GM10266 (cell line): ENCODE data around the gene CAPN8.

ENCODE experiments used
- DNase-seq: peaks from one replicate; pipeline ENCODE4 v3.0.0; 2012; ENCODE audit errors: extremely low spot score
- TF ChIP-seq, protein P1 (sequence below): IDR thresholded peaks from 2 replicates; pipeline ENCODE4 v1.5.1; 2012; ENCODE audit warnings: mild to moderate bottlenecking, low read depth; ENCODE audit not compliant: control insufficient read depth, insufficient read depth; ENCODE audit errors: missing control alignments

CAPN8 gene

DNA sequence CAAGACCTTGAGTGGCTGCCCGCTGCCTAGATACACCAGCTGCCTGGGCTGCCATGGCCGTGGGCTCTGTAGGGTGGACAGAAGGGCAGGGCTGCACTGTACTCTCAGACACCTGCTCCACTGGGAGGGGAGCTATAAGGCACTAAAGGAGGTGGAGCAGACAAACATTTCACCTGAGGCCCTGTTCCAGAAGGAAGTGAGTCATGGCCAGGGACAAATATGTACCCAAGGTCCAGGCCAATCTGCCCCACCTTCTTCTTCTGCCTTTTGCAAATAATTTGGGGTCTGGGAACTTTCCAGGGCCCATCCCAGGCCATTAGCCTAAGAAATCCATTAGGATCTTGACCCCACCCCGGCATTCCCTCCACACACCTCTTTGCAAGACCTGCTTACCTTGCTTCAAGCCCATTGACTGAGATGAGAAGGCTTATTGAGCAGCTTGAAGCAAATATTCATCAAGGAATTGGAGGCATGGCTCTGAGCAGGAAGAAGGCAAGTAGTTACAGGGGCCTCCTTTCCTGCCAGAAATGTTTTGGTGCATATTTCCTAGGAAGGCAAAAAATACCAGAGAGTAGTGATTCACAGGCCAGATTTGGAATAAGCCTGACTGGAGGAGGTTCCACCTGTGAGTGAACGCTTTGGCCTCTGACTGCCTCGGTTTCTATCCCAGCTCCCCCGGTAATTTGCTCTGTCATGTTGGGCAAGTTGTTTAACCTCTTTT, at the start of gene CAPN8:
Gene CAPN8 (minus strand): TSS at position 110 of the 721 bp plus-strand sequence. CDS start 55 bp downstream, at position 55.
- DNase-seq: no peak
- TF ChIP-seq, protein P1, sequence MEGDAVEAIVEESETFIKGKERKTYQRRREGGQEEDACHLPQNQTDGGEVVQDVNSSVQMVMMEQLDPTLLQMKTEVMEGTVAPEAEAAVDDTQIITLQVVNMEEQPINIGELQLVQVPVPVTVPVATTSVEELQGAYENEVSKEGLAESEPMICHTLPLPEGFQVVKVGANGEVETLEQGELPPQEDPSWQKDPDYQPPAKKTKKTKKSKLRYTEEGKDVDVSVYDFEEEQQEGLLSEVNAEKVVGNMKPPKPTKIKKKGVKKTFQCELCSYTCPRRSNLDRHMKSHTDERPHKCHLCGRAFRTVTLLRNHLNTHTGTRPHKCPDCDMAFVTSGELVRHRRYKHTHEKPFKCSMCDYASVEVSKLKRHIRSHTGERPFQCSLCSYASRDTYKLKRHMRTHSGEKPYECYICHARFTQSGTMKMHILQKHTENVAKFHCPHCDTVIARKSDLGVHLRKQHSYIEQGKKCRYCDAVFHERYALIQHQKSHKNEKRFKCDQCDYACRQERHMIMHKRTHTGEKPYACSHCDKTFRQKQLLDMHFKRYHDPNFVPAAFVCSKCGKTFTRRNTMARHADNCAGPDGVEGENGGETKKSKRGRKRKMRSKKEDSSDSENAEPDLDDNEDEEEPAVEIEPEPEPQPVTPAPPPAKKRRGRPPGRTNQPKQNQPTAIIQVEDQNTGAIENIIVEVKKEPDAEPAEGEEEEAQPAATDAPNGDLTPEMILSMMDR: no peak

DNA sequence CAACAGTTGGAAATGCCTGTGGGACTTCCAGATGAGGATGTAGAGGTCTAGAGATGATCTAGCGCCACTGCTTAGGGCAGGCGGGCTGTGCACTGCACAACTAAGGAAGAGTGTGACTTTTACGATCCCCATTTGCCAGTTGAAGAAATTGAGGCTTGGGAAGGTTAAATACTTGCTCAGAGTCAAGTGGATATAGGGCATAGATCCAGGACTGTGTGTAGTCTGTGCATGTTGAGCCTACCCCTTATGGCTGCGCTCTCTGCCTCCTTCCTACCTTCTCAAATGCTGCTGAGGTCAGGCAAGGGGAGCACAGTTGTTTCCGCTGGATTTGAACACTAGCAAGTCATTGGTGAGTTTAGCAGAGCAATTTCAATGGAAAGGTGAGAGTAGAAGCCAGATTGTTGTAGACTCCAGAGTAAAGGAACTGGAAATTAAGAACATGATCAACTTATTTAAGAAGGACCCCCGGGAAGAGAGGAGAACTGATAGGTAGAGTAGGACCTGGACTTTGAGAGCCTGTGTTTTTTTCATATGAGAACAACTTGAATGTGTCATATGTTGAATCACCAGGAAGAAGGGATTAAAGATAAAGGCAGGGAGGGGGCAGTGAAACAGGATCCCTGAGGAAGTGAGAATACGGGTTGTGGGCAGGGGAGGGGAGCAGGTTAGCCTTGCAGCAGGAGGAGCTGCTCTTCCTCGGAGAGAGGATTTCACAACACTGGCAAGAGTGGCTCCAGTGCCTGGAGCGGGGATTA, 49.5 kb upstream of the CAPN8 start:
- TF ChIP-seq, protein P1: no peak
- DNase-seq: no peak

DNA sequence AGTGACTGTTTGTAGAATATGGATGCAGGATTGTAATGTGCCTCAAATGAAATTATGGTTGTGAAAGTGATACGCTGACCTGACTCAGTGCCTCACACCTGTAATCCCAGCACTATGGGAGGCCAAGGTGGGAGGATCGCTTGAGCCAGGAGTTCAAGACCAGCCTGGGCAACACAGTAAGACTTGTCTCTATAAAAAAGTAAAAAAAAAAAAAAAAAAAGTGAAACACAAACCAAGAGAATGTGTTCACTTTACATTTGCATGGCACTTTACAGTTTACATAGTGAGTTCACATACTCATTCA, 48.9 kb upstream of the CAPN8 start:
- DNase-seq: no peak
- TF ChIP-seq, protein P1: no peak

DNA sequence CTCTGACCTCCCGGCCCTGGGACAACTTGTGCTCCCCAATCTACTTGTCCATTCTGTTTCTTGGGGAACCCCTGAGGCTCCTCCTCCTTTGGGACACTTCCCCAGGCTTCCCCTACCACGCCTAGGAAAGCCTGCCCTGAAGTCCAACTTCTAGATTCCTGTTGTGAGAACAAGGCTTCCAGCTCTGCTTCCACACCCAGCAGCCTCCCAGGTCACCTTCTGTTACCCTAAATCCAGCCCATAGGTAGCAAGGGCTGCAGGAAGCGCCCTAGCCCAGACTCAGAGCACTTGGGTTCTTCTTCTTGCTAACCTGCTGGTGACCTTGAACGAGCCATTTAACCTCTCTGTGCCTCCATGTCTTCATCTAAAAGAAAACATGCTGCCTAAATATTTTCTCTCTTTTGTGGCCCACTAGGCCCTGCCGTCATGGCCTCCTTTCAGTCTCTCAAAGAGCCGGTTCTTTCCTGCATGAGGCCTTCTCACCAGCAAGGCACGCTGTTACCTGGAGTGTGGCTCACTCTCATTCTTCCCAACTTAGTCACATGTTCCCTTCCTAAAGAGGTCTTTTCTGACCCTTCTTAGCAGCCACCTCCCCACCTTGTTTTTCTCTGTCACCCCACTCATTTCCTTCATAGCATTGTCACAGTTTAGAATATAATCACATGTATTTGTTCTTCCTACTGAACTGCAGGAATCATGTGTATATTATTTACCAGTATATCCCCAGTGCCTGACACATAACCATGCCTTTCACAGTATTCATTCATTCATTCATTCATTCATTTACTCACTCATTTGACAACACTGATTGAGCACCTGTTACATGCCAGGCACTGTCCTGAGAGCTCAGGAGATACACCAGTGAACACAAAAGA, 48.3 kb upstream of the CAPN8 start:
- no peak for DNase-seq
- TF ChIP-seq, protein P1: no peak

DNA sequence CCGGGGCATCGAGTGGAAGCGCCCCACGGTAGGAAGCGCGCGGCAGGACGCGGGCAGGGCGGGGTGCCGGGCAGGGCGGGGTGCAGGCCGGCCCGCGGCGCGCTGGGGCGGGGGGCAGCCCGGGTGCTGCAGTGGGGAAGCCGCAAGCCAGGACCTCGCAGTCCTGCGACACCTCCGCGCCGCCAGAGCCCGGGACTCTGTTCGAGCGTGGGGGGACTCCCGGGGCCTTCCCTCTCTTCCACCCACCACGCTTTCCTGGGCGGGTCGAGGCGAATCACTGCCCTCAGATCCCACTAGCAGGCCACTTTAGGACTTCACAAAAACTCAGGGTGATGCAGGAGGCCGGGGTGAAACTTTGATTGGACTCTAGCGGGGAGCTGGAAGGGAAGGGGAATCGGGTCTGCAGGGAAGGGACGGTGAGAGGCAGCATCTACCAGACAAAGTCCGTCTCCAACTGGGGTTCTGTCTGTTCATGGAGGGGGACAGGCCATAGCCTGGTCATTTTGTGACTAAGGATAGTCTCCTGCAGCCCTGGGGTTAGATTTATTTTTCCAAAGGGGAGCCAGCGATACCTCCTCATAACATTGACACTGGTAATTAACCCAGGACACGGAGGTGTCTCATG, 47.5 kb upstream of the CAPN8 start:
- TF ChIP-seq, protein P1: no peak
- DNase-seq: peak; percentile 38

DNA sequence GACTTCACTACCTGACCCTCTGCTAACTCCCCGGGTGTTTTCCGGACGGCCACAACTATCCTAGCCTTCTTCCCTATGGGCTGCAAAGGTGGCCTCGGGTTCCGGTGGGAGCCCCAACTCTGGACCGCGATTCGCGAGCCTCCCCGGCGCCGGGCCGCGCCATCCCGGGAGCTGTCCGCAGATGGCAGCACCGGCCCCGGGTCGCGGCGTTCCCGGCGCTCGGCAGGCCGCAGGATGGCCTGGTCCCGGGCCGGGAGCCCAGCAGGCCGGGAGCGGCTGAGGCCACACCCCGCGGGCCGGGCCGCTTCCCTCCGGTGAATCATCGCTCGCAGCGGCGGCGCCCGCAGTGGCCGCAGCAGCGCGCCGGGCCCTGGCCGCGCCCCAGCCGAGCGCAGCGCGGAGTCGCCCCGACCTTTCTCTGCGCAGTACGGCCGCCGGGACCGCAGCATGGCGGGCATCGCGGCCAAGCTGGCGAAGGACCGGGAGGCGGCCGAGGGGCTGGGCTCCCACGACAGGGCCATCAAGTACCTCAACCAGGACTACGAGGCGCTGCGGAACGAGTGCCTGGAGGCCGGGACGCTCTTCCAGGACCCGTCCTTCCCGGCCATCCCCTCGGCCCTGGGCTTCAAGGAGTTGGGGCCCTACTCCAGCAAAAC, 46.8 kb upstream of the CAPN8 start, which contains the start of gene CAPN2:
Gene CAPN2 (plus strand): TSS at position 346 of the 656 bp plus-strand sequence. CDS start 102 bp downstream, at position 448.
- peak; percentile 82 for DNase-seq

More for the DNA sequence above, 46.8 kb upstream of the CAPN8 start, which contains the start of gene CAPN2:
- TF ChIP-seq, protein P1: peak; percentile 73
